Effector memory CD8-positive, alpha-beta T cell (primary cell): ENCODE data around the gene SPIN2A.
A peak's percentile ranks its signal among the peaks of the same experiment; 100 is the strongest.
"Not testable (repeated sequence)": the region's sequence is repeated elsewhere in the genome, so short reads cannot be mapped to it uniquely, and the experiment has no call there.

Source experiments
- ATAC-seq: fragments of 150-1000 bp; cut with Tn5 transposase; replicated peaks from 2 replicates; pipeline ENCODE4 v1.10.0; 2021; ENCODE audit warnings: mild to moderate bottlenecking, moderate library complexity
- DNase-seq, 3 experiments: peaks; one replicate each; pipeline ENCODE4 v3.0.0; 2021
- H3K27ac Mint-ChIP-seq, 2 donors: one replicate each; pipeline ENCODE4 v1.8.0; 2022; ENCODE audit warnings: mild to moderate bottlenecking in 2 of 2, mixed read lengths in 2 of 2, moderate library complexity in 2 of 2
- H3K27me3 Mint-ChIP-seq, 2 donors: one replicate each; pipeline ENCODE4 v1.8.0; 2022; ENCODE audit warnings: mixed read lengths in 2 of 2
- H3K36me3 Mint-ChIP-seq: one replicate; pipeline ENCODE4 v1.8.0; 2022; ENCODE audit warnings: mild to moderate bottlenecking, moderate library complexity, mixed read lengths; ENCODE audit not compliant: insufficient read depth
- H3K4me1 Mint-ChIP-seq, 2 donors: one replicate each; pipeline ENCODE4 v1.8.0; 2022; ENCODE audit warnings: low read depth in 2 of 2, mixed read lengths in 2 of 2
- H3K4me3 Mint-ChIP-seq, 2 donors: one replicate each; pipeline ENCODE4 v1.8.0; 2022; ENCODE audit warnings: mild to moderate bottlenecking in 2 of 2, mixed read lengths in 2 of 2, moderate library complexity in 2 of 2
- H3K9me3 Mint-ChIP-seq, 2 donors: one replicate each; pipeline ENCODE4 v1.8.0; 2022; ENCODE audit warnings: mixed read lengths in 2 of 2

The SPIN2A gene

DNA sequence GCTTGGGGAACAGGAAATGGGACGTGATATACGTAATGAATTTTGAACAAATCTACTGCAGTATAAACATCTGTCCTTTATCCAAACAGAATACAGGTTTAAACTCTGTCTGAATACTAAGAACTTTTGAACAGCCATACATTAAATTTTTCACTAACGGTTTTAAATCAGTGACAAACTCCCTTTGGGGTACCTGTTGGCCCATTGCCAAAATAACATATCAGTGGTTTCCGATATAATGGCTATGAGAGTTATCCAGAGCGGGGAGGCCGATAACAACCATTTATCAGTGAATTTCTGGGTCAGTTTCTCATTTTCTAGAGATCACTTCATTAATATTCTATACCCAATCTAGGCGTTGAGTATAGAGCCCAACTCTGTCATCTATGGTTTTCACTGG is 5.2 kb downstream of the SPIN2A start:
- DNase-seq = no peak
- H3K27me3 Mint-ChIP-seq = no peaks in the 10 kb centered on the region
- no peaks in the 10 kb centered on the region for H3K9me3 Mint-ChIP-seq
- no peaks in the 10 kb centered on the region for H3K4me1 Mint-ChIP-seq
- H3K27ac Mint-ChIP-seq = no peak overlapping the region
- H3K36me3 Mint-ChIP-seq = no peaks in the 10 kb centered on the region
- no peak overlapping the region for H3K4me3 Mint-ChIP-seq
- no peak for ATAC-seq

DNA sequence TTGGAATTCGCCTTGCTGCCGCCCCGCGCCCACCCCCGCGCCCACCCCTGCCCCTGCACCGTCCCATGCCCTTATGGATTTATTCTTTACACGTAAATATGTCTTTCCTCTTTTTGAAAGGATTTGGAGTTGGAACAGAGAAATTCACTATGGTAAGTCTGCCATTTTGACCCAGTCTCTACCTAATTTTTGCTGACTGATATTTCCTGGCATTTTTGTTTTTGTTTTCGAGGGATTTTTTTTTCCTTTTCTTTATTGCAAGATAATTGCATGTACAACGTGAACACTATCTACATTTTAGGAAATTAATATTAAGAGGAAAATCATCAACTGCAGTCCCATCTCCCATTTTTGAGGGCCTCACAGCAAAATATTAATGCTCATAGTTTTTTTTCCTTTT is 15.4 kb downstream of the SPIN2A start:
- ATAC-seq (no peak), DNase-seq (no peak)
- no peaks in the 10 kb centered on the region for H3K9me3 Mint-ChIP-seq
- H3K27ac Mint-ChIP-seq = peak overlapping the region; percentile 94 to 96
- H3K27me3 Mint-ChIP-seq = no peaks in the 10 kb centered on the region
- H3K36me3 Mint-ChIP-seq = peaks cover 7% of the 10 kb centered on the region
- peak overlapping the region; percentile 91 to 95 for H3K4me3 Mint-ChIP-seq
- peaks cover 5 to 9% of the 10 kb centered on the region in 2 donors for H3K4me1 Mint-ChIP-seq

DNA sequence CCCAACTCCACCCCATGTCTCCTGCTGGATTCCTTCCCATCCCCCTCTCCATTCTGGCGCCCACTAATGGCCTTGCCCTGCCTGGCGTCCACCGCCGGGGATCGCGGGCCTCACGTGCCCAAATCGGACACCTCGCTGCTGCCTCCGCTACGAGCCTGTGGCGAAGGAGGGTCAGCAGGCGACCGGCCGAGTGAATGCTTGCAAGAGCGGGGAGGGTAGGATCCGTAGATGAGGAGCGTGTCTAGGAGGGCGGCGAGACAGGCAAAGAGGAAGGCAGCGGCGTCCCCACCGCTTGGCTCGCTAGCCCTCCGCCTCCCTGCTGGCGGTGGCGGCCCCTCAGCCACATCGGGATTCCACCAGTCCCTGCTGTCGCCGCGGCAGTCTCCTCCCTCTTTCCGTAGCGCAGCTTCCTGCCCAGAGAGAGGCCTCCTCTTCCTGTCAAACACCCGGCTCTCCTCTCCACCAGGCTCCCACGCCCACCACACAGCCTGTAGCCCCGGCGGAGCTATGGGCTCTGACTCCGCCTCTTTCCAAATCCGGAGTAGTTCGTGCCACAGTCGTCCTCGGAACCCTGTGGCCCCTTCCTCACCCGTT is 15.9 kb downstream of the SPIN2A start, which contains the start of gene SPIN2B:
SPIN2B (minus strand) TSS at position 387 of the 594 bp plus-strand sequence.
- H3K36me3 Mint-ChIP-seq = peaks cover 7% of the 10 kb centered on the region
- peak within 1 kb of the TSS; percentile 91 to 95 for H3K4me3 Mint-ChIP-seq
- H3K27me3 Mint-ChIP-seq = no peaks in the 10 kb centered on the region
- H3K4me1 Mint-ChIP-seq = peaks cover 5 to 9% of the 10 kb centered on the region in 2 donors
- ATAC-seq (peak; percentile 99), DNase-seq (peak; percentile 61 to 64 (median 63))
- peak within 1 kb of the TSS; percentile 94 to 96 for H3K27ac Mint-ChIP-seq
- H3K9me3 Mint-ChIP-seq = no peaks in the 10 kb centered on the region

DNA sequence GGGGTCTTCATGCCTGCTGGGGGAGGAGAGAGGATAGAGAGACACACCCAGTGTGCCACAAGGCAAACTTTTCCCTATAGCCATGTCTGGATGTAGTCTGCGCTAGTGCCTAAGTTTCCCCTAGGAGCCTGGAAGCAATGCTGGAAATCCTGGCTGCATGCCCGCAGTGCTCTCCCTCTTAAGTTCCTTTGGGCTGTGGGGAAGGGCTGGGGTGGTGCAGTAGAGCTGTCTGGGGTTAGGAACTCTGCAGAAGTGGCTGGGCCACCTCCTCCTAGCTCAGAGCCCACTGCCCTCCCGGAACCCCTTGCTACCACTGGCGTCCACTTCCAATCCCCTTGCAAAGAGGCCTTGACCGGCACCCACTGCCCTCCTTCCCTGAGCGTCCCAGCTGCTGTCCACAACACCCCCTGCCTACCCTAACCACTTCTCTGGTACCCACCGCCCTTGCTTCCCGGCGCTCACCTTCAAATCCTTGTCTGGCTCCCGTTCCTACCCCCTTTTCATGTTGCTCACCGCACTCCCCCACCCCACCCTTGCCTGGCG is 16.5 kb downstream of the SPIN2A start:
- peak overlapping the region; percentile 94 to 96 for H3K27ac Mint-ChIP-seq
- H3K27me3 Mint-ChIP-seq, ATAC-seq, DNase-seq, H3K4me1 Mint-ChIP-seq, H3K36me3 Mint-ChIP-seq, H3K9me3 Mint-ChIP-seq: not testable (repeated sequence)
- H3K4me3 Mint-ChIP-seq = peak overlapping the region; percentile 91 to 95

DNA sequence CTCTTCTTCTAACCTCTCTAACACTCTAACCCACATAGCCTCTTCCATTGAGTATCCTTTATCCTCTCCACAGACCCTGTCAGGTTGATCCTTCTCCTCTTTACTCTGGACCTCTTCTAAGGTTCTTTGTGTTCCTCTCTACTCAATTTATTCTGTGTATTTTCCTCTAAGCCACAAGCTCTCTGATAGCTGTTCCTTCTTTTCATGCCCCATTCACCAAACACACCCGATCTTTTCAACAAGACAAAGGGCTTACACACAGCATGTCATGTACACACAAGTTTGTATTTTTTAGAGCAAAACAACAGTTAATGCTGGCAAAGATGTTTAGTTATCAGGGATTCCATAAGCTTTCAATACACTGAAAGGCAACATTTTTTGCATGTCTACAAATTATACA is 17.8 kb downstream of the SPIN2A start:
- no peak for DNase-seq
- Mint-ChIP-seq H3K4me1 (peaks cover 5 to 9% of the 10 kb centered on the region in 2 donors), H3K4me3 (no peak overlapping the region), H3K27ac (peak overlapping the region in 1 of 2 donors; percentile 67), H3K27me3 (no peaks in the 10 kb centered on the region), H3K36me3 (peaks cover 7% of the 10 kb centered on the region), H3K9me3 (no peaks in the 10 kb centered on the region)
- no peak for ATAC-seq

DNA sequence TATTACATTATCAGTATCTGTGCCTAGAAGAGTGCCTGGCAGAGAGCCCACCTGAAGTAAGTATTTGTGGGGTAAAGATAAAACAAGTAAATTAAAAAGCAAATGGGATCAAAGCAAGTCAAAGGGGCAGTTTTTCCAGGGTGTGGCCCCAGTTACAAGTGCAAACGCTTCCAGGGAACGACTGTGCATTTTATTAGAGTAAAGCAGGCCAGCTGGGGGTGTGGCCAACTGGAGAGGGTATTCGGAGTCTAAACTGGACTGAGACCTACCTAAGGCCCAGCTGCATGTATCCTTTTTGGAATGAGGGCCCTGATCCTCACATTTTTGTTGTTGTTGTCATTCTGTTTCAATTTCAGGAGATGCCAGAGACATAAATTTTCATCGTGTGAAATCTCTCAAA is 19.6 kb downstream of the SPIN2A start:
- H3K4me1 Mint-ChIP-seq, H3K36me3 Mint-ChIP-seq, DNase-seq, H3K4me3 Mint-ChIP-seq, ATAC-seq, H3K27me3 Mint-ChIP-seq, H3K9me3 Mint-ChIP-seq: not testable (repeated sequence)
- peak overlapping the region in 1 of 2 donors; percentile 44 for H3K27ac Mint-ChIP-seq

DNA sequence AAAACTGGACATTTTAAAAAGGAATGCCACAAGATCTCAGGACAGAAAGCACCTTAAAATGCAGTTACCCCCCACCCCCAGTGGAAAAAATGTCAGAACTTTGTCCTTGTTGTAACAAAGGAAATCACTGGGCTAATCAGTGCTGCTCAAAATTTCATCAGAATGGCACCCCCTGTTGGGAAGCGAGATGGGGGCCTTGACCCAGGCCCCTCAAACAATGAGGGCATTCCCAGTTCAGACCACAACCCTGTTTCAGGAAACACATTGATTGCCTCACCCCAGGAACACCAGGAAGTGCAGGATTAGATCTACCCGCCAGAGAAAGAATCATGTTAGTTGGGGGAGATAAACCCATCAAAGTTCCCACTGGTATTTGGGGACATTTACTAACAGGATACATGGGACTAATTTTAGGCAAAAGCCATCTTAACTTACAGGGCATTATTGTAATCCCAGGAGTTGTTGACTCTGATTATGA is 32.2 kb downstream of the SPIN2A start:
- no peak for ATAC-seq
- H3K9me3 Mint-ChIP-seq = no peaks in the 10 kb centered on the region
- DNase-seq = no peak
- no peaks in the 10 kb centered on the region for H3K27me3 Mint-ChIP-seq
- H3K4me3 Mint-ChIP-seq = no peak overlapping the region
- H3K36me3 Mint-ChIP-seq = no peaks in the 10 kb centered on the region
- H3K4me1 Mint-ChIP-seq = no peaks in the 10 kb centered on the region
- no peak overlapping the region for H3K27ac Mint-ChIP-seq

DNA sequence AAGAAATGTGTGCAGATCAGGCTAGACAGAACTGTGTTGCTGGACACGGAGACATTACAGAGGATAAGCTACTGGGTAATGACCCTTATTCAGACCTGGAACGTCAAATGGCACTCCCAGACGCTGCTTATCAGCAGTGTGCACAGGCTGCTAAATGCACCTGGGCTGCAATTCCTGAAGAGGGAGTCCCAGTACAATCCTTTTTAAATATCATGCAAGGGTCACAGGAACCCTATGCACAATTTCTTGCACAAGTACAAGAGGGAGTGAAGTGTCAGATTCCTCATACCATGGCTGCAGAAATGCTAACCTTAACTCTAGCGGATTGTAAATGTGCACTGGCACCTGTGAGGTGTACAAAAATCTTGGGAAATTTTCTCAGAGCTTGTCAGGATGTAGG is 32.8 kb downstream of the SPIN2A start:
- Mint-ChIP-seq H3K36me3 (no peaks in the 10 kb centered on the region), H3K4me1 (no peaks in the 10 kb centered on the region), H3K27me3 (no peaks in the 10 kb centered on the region), H3K4me3 (no peak overlapping the region), H3K9me3 (no peaks in the 10 kb centered on the region), H3K27ac (no peak overlapping the region)
- ATAC-seq (no peak), DNase-seq (no peak)

DNA sequence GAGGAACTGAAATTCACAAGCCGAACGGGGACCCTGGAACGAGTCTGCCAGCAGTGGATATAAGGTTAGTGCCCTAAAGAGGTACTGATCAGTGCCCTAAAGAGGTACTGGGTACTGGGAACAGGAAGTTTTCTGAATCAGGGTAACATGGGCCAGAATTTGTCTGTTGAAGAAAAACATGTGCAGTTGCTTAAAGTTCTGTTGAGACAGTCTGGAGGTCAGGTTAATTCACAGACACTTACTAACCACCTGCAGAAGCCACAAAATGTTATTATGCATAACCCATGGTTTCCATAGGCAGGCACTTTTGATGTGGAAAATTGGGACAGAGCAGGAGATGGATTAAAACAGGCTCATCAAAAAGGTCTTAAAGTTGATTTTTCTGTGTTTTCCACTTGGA is 33.7 kb downstream of the SPIN2A start:
- Mint-ChIP-seq H3K27me3 (no peaks in the 10 kb centered on the region), H3K4me1 (no peaks in the 10 kb centered on the region), H3K27ac (peak overlapping the region in 1 of 2 donors; percentile 56), H3K4me3 (no peak overlapping the region), H3K9me3 (no peaks in the 10 kb centered on the region), H3K36me3 (no peaks in the 10 kb centered on the region)
- ATAC-seq = no peak
- no peak for DNase-seq

DNA sequence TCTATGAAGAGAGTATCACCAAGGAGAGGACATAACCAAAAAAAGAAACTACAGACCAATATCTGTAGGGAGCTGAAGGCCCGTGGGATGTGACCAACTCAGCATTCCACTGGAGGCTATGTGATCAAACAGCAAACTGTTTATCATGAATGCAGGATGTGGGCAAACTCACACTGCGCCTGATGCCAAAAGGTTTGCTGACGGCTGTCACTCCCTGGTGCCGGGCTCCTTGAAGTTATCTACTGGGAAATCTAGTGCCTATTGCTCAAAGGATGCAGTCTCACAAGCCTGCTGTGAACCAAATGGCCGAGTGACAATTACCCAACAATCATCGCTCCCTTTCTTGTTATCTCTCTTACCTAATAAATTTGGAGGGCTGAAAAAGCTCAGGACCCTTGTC is 34.3 kb downstream of the SPIN2A start:
- ATAC-seq, H3K27me3 Mint-ChIP-seq, DNase-seq, H3K9me3 Mint-ChIP-seq, H3K4me3 Mint-ChIP-seq, H3K36me3 Mint-ChIP-seq, H3K4me1 Mint-ChIP-seq: not testable (repeated sequence)
- peak overlapping the region in 1 of 2 donors; percentile 56 for H3K27ac Mint-ChIP-seq
